Activated CD8-positive, alpha-beta memory T cell treated with anti-CD3 and anti-CD28 coated beads, Interleukin-2, amount 50 U/mL, for 24 hours (primary cell): ENCODE results near the gene GGT6.

Experiments used
- DNase-seq: peaks from one replicate; pipeline ENCODE4 v3.0.0-alpha.2; 2020; ENCODE audit errors: extremely low read depth

Gene GGT6

GRCh38 chr17:4551796-4552525 is 8.4 kb downstream of the GGT6 start:
- DNase-seq = no peak

GRCh38 chr17:4551141-4551540 is 9.2 kb downstream of the GGT6 start:
- DNase-seq = no peak

- no peak for DNase-seq
These were observed 9.8 kb downstream of the GGT6 start for GRCh38 chr17:4550534-4551039.

- no peak for DNase-seq
These were observed 10.4 kb downstream of the GGT6 start for GRCh38 chr17:4549781-4550533.

- DNase-seq = no peak
These were observed 11.5 kb downstream of the GGT6 start for GRCh38 chr17:4548721-4549531.

GRCh38 chr17:4548061-4548461 is 12.3 kb downstream of the GGT6 start:
- no peak for DNase-seq

GRCh38 chr17:4547118-4547906 is 13.1 kb downstream of the GGT6 start:
- DNase-seq = no peak

GRCh38 chr17:4545217-4545951 is 15.0 kb downstream of the GGT6 start:
- DNase-seq = no peak

- no peak for DNase-seq
These were observed 15.5 kb downstream of the GGT6 start for GRCh38 chr17:4544951-4545216.

GRCh38 chr17:4544135-4544950 is 16.0 kb downstream of the GGT6 start:
- no peak for DNase-seq

GRCh38 chr17:4543557-4544026 is 16.8 kb downstream of the GGT6 start:
- no peak for DNase-seq

- DNase-seq = no peak
These were observed 17.6 kb downstream of the GGT6 start for GRCh38 chr17:4542726-4543191.

- DNase-seq = no peak
These were observed 18.2 kb downstream of the GGT6 start for GRCh38 chr17:4542003-4542725.

GRCh38 chr17:4541328-4542002 is 18.9 kb downstream of the GGT6 start:
- no peak for DNase-seq

- no peak for DNase-seq
These were observed 19.6 kb downstream of the GGT6 start for GRCh38 chr17:4540687-4541327.

- no peak for DNase-seq
These were observed 20.1 kb downstream of the GGT6 start for GRCh38 chr17:4540224-4540651.

- DNase-seq = no peak
These were observed 20.7 kb downstream of the GGT6 start for GRCh38 chr17:4539576-4540223.

- no peak for DNase-seq
These were observed 21.4 kb downstream of the GGT6 start for GRCh38 chr17:4539025-4539424.
